ENCODE results near the gene GLYR1. TPM values are rescaled to one million over a fixed set of nuclear protein-coding genes. Genes with fewer than 3 reads are reported as not detected.

GLYR1 gene
- total RNA-seq, 1 experiment from 2014 or later, result 135 TPM

DNA sequence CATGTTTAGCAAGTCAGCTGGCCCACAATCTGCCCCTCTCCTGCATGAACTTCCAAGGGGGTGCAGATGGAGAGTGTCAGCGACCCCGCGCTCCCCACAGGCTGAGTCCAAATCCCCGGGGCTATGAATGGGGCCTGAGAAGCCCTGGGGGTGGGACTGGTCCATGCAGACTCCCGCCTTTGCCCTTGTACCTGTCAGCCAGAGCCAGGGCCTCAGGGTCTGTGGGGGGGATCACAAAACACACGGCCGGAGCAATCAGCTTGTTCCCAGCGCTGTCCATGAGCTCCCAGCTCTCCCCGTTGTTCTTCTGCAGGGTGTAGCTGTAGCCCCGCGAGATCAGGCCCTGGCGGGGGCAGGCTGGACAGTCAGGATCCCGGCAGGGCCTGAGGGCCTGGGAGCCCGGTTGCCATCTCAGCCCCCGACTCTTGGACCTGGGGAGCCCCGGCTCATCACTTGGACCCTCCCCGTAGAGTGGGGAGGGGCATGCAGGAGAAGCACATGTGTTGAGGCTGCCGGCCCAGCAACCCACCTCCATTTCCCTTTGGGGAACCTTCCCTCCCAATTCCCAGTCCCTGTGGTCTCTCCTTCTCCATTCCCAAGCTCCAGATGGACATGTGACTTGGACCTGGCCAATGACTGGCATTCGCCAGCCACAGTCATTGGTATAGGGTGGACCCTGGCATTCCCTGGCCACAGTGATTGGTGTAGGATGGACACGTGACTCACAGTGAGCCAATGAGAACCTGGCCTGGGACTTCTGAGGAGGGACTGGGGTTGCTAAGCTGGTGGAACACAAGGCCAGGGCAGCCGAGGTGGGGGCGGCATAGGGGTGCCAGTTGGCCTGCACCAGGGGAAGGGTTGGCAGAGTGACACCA is 47.4 kb upstream of the GLYR1 start:
- Histone ChIP-seq H3F3A (ENCODE audit: insufficient read depth, low read depth) (peaks cover 9% of the 10 kb centered on the region; the same call in 1 of the 2 replicates), H2AFZ (no peak overlapping the region), H3K27me3 (ENCODE audit: insufficient read depth, low read depth) (no peaks in the 10 kb centered on the region), H3K27ac (no peak overlapping the region), H3K4me1 (replicated peaks; ENCODE audit: insufficient read depth) (no peaks in the 10 kb centered on the region), H3K4me3 (no peak overlapping the region), H3K9me3 (ENCODE audit: insufficient read depth, low read depth) (no peaks in the 10 kb centered on the region), H4K20me1 (ENCODE audit: insufficient read depth) (no peaks in the 10 kb centered on the region; the same call in 1 of the 2 replicates), H3K4me2 (no peak overlapping the region), H3K36me3 (ENCODE audit: low read depth) (peaks cover 6% of the 10 kb centered on the region; the same call in 1 of the 2 replicates), H3K9me2 (ENCODE audit: insufficient read depth) (no peaks in the 10 kb centered on the region), H3K79me2 (ENCODE audit: low read depth) (no peaks in the 10 kb centered on the region)
- intact Hi-C loops (cut with micrococcal nuclease; ENCODE audit: unreplicated experiment), result no loop called here
- no peak for DNase-seq
- TF ChIP-seq, protein P1, sequence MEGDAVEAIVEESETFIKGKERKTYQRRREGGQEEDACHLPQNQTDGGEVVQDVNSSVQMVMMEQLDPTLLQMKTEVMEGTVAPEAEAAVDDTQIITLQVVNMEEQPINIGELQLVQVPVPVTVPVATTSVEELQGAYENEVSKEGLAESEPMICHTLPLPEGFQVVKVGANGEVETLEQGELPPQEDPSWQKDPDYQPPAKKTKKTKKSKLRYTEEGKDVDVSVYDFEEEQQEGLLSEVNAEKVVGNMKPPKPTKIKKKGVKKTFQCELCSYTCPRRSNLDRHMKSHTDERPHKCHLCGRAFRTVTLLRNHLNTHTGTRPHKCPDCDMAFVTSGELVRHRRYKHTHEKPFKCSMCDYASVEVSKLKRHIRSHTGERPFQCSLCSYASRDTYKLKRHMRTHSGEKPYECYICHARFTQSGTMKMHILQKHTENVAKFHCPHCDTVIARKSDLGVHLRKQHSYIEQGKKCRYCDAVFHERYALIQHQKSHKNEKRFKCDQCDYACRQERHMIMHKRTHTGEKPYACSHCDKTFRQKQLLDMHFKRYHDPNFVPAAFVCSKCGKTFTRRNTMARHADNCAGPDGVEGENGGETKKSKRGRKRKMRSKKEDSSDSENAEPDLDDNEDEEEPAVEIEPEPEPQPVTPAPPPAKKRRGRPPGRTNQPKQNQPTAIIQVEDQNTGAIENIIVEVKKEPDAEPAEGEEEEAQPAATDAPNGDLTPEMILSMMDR (conservative IDR thresholded peaks at IDR 0.05), result no peak
- TF ChIP-seq EZH2 (IDR thresholded peaks at IDR 0.05; ENCODE audit: low read depth), result no peak
- POLR2A ChIA-PET (ENCODE audit: unreplicated experiment), result interaction anchor here (0.6 kb wide), 1 partner anchor 30 kb away, joined by 28 read pairs; no protein-coding TSS in a partner anchor
- no TSS peak for BruUV-seq (replicated peaks)
- CTCF ChIA-PET, result no interaction called here

DNA sequence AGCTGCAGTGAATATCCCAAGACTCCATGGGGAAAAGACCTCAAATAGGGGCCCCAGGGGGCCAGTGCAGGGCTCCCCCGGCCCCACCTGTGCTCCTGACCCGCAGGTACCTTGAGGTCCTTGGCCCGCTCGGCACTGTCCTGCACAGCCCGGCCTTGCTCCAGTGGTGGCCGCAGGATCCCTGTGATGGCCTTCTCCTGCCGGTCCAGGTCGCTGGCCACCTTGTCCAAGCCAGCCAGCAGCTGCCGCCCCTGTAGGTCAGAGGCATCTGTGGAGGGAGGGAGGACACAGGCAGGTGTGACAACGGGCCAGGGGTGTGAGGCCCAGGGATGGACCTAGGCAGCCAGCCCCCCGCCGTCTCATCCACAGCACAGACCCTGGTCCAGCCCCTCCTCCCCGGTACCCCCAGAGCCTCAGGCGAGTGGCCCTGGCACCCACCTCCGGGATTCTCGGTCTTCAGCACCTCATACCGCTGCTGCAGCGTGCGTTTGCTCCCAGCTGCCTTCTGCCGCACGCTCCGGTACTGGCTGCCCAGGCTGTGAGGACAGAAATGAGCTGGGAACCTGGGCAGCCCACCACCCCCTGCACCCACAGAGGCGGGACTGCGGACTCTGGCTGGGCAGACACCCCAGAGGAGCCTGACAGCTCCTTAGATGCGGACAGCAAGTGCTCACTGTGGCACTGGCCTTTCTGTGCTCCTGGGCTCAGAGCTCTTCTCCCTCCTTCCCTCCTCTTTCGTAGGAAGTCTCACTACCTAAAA is 46.2 kb upstream of the GLYR1 start:
- no peaks in the 10 kb centered on the region for H3K9me3 ChIP-seq (ENCODE audit: insufficient read depth, low read depth)
- ChIA-PET CTCF (no interaction called here), POLR2A (ENCODE audit: unreplicated experiment) (no interaction called here)
- H3K79me2 ChIP-seq (ENCODE audit: low read depth), result no peaks in the 10 kb centered on the region
- no peak overlapping the region for H3K4me2 ChIP-seq
- no peak overlapping the region for H2AFZ ChIP-seq
- H3K36me3 ChIP-seq (ENCODE audit: low read depth), result peaks cover 7% of the 10 kb centered on the region
- no peak for DNase-seq
- H3K9me2 ChIP-seq (ENCODE audit: insufficient read depth), result no peaks in the 10 kb centered on the region
- no peaks in the 10 kb centered on the region for H3K27me3 ChIP-seq (ENCODE audit: insufficient read depth, low read depth)
- intact Hi-C loops (cut with micrococcal nuclease; ENCODE audit: unreplicated experiment), result no loop called here
- TF ChIP-seq, protein P1 (conservative IDR thresholded peaks at IDR 0.05), result no peak
- TF ChIP-seq EZH2 (IDR thresholded peaks at IDR 0.05; ENCODE audit: low read depth), result no peak
- H4K20me1 ChIP-seq (ENCODE audit: insufficient read depth), result no peaks in the 10 kb centered on the region; the same call in 1 of the 2 replicates
- H3K4me1 ChIP-seq (replicated peaks; ENCODE audit: insufficient read depth), result no peaks in the 10 kb centered on the region
- no TSS peak for BruUV-seq (replicated peaks)
- peaks cover 19% of the 10 kb centered on the region; the same call in 1 of the 2 replicates for H3F3A ChIP-seq (ENCODE audit: insufficient read depth, low read depth)
- H3K4me3 ChIP-seq, result no peak overlapping the region
- H3K27ac ChIP-seq, result no peak overlapping the region

DNA sequence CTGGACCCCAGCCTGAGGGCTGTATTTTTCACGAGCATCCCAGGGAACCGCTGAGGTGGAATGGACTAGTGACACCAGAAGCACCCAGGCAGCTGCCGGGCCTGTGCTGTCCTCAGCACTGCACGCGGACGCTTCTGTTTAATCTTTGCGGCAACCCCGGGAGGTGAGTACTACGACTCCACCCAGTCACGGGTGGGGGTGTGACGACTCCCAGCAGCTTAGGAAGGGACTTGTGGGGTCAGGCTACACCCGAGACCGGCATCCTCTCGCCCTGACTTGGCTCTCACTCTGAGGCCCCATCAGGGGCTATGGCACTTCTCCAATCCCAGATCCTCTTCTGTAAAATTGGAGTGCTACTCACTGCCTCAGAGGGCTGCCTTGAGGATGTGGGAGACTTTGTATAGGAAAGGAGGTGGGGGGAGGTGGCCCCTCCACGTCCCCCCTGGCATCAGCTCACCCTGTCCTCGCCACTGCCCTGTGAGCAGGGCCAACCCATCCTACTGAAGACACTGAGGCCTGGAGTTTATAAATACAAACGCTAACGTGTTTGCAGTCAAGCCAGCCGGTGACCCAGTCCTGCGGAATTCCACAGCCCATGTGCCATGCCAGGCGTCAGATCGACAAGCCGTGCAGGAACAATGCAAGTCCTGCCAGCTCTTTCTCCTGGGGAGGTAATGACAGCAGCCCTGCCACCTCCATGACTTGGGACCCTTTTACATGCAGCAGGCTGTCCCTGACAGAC is 45.4 kb upstream of the GLYR1 start:
- no peak for DNase-seq
- H3F3A ChIP-seq (ENCODE audit: insufficient read depth, low read depth), result peaks cover 27% of the 10 kb centered on the region; the same call in 1 of the 2 replicates
- H3K4me3 ChIP-seq, result no peak overlapping the region
- H3K27ac ChIP-seq, result no peak overlapping the region
- BruUV-seq (replicated peaks), result no TSS peak
- H3K36me3 ChIP-seq (ENCODE audit: low read depth), result peaks cover 7% of the 10 kb centered on the region
- no peak overlapping the region for H2AFZ ChIP-seq
- POLR2A ChIA-PET (ENCODE audit: unreplicated experiment), result no interaction called here
- no peaks in the 10 kb centered on the region for H3K79me2 ChIP-seq (ENCODE audit: low read depth)
- H3K27me3 ChIP-seq (ENCODE audit: insufficient read depth, low read depth), result no peaks in the 10 kb centered on the region
- TF ChIP-seq, protein P1 (conservative IDR thresholded peaks at IDR 0.05), result no peak
- TF ChIP-seq EZH2 (IDR thresholded peaks at IDR 0.05; ENCODE audit: low read depth), result no peak
- no peaks in the 10 kb centered on the region for H3K4me1 ChIP-seq (replicated peaks; ENCODE audit: insufficient read depth)
- H3K4me2 ChIP-seq, result no peak overlapping the region
- H3K9me3 ChIP-seq (ENCODE audit: insufficient read depth, low read depth), result no peaks in the 10 kb centered on the region
- CTCF ChIA-PET, result no interaction called here
- H4K20me1 ChIP-seq (ENCODE audit: insufficient read depth), result no peaks in the 10 kb centered on the region; the same call in 1 of the 2 replicates
- H3K9me2 ChIP-seq (ENCODE audit: insufficient read depth), result no peaks in the 10 kb centered on the region
- intact Hi-C loops (cut with micrococcal nuclease; ENCODE audit: unreplicated experiment), result no loop called here
